ENCODE results near the gene CDC25A.

The CDC25A gene

DNA sequence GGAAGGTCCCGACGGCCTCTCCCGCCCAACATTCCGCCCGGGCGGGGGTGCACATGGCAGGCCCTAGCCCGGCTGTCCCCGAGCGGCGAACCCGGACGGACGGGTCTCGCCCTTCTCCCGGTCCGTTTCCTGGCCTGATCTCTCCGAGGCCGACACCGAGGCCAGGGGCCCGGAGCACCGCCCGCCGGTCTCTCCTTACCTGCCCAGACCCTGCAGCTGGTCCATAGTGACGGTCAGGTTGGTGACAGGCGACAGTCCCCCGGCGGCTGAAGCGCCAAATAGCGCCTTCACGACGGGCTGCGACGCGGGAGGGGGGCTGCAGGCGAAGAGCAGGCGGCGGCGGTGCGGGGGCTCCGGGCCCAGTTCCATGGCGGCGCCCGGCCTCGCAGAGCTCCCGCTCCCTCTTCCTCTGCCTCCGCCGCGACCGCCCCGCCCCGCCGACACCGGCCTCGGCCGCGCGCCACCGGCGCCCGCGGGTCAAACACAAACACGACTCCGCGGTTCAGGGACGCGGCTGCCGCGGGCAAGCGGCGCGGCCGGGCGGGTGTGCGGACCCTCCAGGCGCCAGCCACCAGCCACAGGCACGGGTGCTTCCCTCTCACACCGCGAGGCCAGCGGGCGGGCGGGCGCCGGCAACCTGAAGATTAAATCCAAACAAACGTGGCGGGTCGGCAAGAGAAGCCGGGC, 495 bp downstream of the CDC25A start:
- peak; percentile 42 for ATAC-seq
- TF ChIP-seq, protein P1, sequence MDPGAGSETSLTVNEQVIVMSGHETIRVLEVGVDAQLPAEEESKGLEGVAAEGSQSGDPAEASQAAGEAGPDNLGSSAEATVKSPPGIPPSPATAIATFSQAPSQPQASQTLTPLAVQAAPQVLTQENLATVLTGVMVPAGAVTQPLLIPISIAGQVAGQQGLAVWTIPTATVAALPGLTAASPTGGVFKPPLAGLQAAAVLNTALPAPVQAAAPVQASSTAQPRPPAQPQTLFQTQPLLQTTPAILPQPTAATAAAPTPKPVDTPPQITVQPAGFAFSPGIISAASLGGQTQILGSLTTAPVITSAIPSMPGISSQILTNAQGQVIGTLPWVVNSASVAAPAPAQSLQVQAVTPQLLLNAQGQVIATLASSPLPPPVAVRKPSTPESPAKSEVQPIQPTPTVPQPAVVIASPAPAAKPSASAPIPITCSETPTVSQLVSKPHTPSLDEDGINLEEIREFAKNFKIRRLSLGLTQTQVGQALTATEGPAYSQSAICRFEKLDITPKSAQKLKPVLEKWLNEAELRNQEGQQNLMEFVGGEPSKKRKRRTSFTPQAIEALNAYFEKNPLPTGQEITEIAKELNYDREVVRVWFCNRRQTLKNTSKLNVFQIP (CRISPR knock-in tag; IDR thresholded peaks at IDR 0.05; ENCODE audit: borderline replicate concordance, low read depth), result no peak
- TF ChIP-seq BACH2 (CRISPR knock-in tag; IDR thresholded peaks at IDR 0.05; ENCODE audit: borderline replicate concordance), result no peak
- no peak for TF ChIP-seq TOX (CRISPR knock-in tag; IDR thresholded peaks at IDR 0.05; ENCODE audit: borderline replicate concordance)
- TF ChIP-seq, protein P2, sequence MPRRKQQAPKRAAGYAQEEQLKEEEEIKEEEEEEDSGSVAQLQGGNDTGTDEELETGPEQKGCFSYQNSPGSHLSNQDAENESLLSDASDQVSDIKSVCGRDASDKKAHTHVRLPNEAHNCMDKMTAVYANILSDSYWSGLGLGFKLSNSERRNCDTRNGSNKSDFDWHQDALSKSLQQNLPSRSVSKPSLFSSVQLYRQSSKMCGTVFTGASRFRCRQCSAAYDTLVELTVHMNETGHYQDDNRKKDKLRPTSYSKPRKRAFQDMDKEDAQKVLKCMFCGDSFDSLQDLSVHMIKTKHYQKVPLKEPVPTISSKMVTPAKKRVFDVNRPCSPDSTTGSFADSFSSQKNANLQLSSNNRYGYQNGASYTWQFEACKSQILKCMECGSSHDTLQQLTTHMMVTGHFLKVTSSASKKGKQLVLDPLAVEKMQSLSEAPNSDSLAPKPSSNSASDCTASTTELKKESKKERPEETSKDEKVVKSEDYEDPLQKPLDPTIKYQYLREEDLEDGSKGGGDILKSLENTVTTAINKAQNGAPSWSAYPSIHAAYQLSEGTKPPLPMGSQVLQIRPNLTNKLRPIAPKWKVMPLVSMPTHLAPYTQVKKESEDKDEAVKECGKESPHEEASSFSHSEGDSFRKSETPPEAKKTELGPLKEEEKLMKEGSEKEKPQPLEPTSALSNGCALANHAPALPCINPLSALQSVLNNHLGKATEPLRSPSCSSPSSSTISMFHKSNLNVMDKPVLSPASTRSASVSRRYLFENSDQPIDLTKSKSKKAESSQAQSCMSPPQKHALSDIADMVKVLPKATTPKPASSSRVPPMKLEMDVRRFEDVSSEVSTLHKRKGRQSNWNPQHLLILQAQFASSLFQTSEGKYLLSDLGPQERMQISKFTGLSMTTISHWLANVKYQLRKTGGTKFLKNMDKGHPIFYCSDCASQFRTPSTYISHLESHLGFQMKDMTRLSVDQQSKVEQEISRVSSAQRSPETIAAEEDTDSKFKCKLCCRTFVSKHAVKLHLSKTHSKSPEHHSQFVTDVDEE (CRISPR knock-in tag; IDR thresholded peaks at IDR 0.05), result no peak
- TF ChIP-seq, protein P3, sequence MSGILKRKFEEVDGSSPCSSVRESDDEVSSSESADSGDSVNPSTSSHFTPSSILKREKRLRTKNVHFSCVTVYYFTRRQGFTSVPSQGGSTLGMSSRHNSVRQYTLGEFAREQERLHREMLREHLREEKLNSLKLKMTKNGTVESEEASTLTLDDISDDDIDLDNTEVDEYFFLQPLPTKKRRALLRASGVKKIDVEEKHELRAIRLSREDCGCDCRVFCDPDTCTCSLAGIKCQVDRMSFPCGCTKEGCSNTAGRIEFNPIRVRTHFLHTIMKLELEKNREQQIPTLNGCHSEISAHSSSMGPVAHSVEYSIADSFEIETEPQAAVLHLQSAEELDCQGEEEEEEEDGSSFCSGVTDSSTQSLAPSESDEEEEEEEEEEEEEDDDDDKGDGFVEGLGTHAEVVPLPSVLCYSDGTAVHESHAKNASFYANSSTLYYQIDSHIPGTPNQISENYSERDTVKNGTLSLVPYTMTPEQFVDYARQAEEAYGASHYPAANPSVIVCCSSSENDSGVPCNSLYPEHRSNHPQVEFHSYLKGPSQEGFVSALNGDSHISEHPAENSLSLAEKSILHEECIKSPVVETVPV (CRISPR knock-in tag; IDR thresholded peaks at IDR 0.05), result no peak
- no peak for TF ChIP-seq RARB (CRISPR knock-in tag; IDR thresholded peaks at IDR 0.05)
- TF ChIP-seq TCF4 (CRISPR knock-in tag; IDR thresholded peaks at IDR 0.05; ENCODE audit: borderline replicate concordance), result no peak
- TF ChIP-seq ESRRG (CRISPR knock-in tag; IDR thresholded peaks at IDR 0.05), result no peak
- no peak for TF ChIP-seq ZFP30 (CRISPR knock-in tag; IDR thresholded peaks at IDR 0.05)
- TF ChIP-seq ZC3H10 (CRISPR knock-in tag; IDR thresholded peaks at IDR 0.05), result no peak
- TF ChIP-seq, protein P4, sequence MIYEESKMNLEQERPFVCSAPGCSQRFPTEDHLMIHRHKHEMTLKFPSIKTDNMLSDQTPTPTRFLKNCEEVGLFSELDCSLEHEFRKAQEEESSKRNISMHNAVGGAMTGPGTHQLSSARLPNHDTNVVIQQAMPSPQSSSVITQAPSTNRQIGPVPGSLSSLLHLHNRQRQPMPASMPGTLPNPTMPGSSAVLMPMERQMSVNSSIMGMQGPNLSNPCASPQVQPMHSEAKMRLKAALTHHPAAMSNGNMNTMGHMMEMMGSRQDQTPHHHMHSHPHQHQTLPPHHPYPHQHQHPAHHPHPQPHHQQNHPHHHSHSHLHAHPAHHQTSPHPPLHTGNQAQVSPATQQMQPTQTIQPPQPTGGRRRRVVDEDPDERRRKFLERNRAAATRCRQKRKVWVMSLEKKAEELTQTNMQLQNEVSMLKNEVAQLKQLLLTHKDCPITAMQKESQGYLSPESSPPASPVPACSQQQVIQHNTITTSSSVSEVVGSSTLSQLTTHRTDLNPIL (CRISPR knock-in tag; IDR thresholded peaks at IDR 0.05; ENCODE audit: low read depth), result no peak

DNA sequence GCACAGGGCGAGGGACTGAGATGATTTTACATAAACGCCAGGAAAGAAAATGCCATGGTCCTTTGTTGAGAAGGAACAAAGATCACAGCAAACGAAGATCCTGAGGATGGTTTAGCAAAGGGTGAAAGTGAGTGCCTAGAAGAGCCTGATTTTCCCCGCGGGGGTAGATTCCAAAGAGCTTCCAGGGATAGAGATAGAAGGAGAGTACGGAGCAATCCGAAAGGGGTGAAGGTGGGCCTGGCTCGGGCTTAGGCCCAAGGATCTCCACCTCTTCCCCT, 977 bp downstream of the CDC25A start:
- TF ChIP-seq, protein P2 (CRISPR knock-in tag; IDR thresholded peaks at IDR 0.05), result no peak
- TF ChIP-seq PPARA (CRISPR knock-in tag; IDR thresholded peaks at IDR 0.05; ENCODE audit: borderline replicate concordance) (no peak), SNAI2 (CRISPR knock-in tag; IDR thresholded peaks at IDR 0.05) (no peak), CSDC2 (CRISPR knock-in tag; IDR thresholded peaks at IDR 0.05) (no peak), ZNF8 (CRISPR knock-in tag; IDR thresholded peaks at IDR 0.05) (no peak), BACH2 (CRISPR knock-in tag; IDR thresholded peaks at IDR 0.05; ENCODE audit: borderline replicate concordance) (no peak), ISL1 (CRISPR knock-in tag; IDR thresholded peaks at IDR 0.05) (no peak), TOX (CRISPR knock-in tag; IDR thresholded peaks at IDR 0.05; ENCODE audit: borderline replicate concordance) (no peak), RARB (CRISPR knock-in tag; IDR thresholded peaks at IDR 0.05) (no peak), ZNF70 (CRISPR knock-in tag; IDR thresholded peaks at IDR 0.05) (no peak), ZC3H10 (CRISPR knock-in tag; IDR thresholded peaks at IDR 0.05) (no peak), ESRRG (CRISPR knock-in tag; IDR thresholded peaks at IDR 0.05) (no peak), TCF4 (CRISPR knock-in tag; IDR thresholded peaks at IDR 0.05; ENCODE audit: borderline replicate concordance) (no peak), ZFP3 (CRISPR knock-in tag; IDR thresholded peaks at IDR 0.05) (no peak), ARNTL (CRISPR knock-in tag; IDR thresholded peaks at IDR 0.05; ENCODE audit: borderline replicate concordance, low read depth) (no peak)
- TF ChIP-seq, protein P4 (CRISPR knock-in tag; IDR thresholded peaks at IDR 0.05; ENCODE audit: low read depth), result no peak
- no peak for ATAC-seq

All from SK-N-SH treated with all-trans-retinoic acid at 6 μM for 48 hours (cell line).